ENCODE measurements around the gene PAPOLA.

DNA sequence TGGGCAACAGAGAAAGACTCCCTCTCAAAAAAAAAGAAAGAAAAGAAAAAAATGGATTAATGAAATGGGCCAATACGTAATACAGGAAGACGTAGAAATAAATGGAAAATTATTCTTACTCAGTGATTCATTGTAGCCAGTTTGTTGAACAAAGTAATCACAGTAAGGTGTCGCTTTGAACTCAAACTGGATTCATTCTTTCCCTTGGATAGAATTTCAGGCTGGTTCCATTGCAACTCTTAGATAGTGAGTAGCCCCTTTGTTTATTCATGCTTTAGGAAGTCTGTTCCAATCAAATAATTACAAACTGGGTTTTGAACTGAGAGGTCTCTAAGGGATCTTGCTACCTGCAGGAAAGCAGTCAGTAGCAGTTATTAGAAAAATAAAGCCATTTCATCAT, 42.3 kb upstream of the PAPOLA start:
- TF ChIP-seq, protein P1, sequence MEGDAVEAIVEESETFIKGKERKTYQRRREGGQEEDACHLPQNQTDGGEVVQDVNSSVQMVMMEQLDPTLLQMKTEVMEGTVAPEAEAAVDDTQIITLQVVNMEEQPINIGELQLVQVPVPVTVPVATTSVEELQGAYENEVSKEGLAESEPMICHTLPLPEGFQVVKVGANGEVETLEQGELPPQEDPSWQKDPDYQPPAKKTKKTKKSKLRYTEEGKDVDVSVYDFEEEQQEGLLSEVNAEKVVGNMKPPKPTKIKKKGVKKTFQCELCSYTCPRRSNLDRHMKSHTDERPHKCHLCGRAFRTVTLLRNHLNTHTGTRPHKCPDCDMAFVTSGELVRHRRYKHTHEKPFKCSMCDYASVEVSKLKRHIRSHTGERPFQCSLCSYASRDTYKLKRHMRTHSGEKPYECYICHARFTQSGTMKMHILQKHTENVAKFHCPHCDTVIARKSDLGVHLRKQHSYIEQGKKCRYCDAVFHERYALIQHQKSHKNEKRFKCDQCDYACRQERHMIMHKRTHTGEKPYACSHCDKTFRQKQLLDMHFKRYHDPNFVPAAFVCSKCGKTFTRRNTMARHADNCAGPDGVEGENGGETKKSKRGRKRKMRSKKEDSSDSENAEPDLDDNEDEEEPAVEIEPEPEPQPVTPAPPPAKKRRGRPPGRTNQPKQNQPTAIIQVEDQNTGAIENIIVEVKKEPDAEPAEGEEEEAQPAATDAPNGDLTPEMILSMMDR (conservative IDR thresholded peaks at IDR 0.05) = no peak
- no peak for TF ChIP-seq ZFX (IDR thresholded peaks at IDR 0.05)

All from C4-2B (cell line).